HL-60 (cell line): Measurements from ENCODE around the gene TSSK3.
A peak's percentile ranks its signal among the peaks of the same experiment; 100 is the strongest.

Experiments used
- DNase-seq, 2 experiments: peaks; one replicate each; pipeline ENCODE4 v3.0.0-alpha.2; 2010 to 2020; ENCODE audit warnings: low read depth in 1 of 2, low spot score in 1 of 2
- H3K27ac ChIP-seq: fragments of 250-450 bp; sonication (Bioruptor Pico); replicated peaks from 2 replicates; pipeline ENCODE4 v1.5.1; 2020; ENCODE audit warnings: mild to moderate bottlenecking, moderate library complexity
- H3K27me3 ChIP-seq: fragments of 250-450 bp; sonication (Bioruptor Pico); 2 replicates; pipeline ENCODE4 v1.5.1; 2021; ENCODE audit warnings: mild to moderate bottlenecking, moderate library complexity; ENCODE audit not compliant: insufficient read depth, poor library complexity, severe bottlenecking
- H3K4me3 ChIP-seq: replicated peaks from 2 replicates; pipeline ENCODE4 v1.5.1; 2011; ENCODE audit warnings: mild to moderate bottlenecking, control low read depth, low read length; ENCODE audit not compliant: insufficient read depth
- GABPA ChIP-seq: IDR thresholded peaks from 2 replicates; pipeline ENCODE4 v1.6.1; 2012; ENCODE audit warnings: low read depth
- POLR2AphosphoS5 ChIP-seq: IDR thresholded peaks from 2 replicates; pipeline ENCODE4 v1.6.1; 2012; ENCODE audit warnings: low read depth
- SPI1 ChIP-seq: IDR thresholded peaks from 2 replicates; pipeline ENCODE4 v1.6.1; 2012; ENCODE audit warnings: low read depth, mild to moderate bottlenecking, borderline replicate concordance
- TF ChIP-seq, protein P1 (sequence below): IDR thresholded peaks from 2 replicates; pipeline ENCODE4 v1.6.1; 2012; ENCODE audit warnings: low read depth; ENCODE audit not compliant: insufficient replicate concordance
- TF ChIP-seq, protein P2 (sequence below): IDR thresholded peaks from one replicate; pipeline ENCODE4 v1.5.1; 2011; ENCODE audit warnings: low read length, control low read depth, inconsistent platforms; ENCODE audit not compliant: insufficient read depth

TSSK3 gene

DNA sequence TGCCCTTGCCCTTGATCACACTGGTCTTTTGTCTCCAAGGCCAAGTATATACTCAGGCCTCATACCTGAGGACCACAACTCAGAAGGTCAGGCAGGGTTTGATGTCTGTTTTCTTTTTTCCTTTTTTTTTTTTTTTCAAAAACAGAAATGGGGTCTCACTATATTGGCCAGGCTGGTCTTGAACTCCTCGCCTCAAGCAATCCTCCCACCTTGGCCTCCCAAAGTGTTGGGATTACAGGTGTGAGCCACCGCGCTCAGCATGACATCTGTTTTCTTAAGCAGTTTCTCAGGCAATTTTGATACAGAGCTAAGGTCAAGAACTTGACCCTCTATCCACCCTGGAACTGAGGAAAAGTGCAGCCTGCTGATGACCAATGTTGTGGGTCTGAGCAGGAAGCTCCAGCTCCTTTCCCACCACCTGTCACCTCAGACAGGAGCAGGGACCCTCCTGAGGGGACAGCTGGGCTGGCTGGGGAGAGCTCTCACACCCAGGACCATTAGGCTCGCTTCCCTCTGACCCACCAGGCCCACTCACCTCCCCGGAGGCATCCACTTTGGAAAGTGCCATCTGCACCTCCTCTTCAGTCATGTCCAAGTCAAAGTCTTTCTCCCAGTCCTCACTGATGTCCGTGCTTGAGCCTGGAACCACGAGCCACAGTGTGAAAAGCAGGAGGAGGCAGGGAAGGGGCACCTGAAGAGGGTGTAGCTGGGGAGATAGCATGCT, 5.7 kb downstream of the TSSK3 start:
- Histone ChIP-seq H3K27ac (no peak overlapping the region), H3K27me3 (no peaks in the 10 kb centered on the region), H3K4me3 (no peak overlapping the region)
- DNase-seq: no peak
- TF ChIP-seq GABPA (no peak), POLR2AphosphoS5 (no peak), SPI1 (no peak)
- TF ChIP-seq, protein P1, sequence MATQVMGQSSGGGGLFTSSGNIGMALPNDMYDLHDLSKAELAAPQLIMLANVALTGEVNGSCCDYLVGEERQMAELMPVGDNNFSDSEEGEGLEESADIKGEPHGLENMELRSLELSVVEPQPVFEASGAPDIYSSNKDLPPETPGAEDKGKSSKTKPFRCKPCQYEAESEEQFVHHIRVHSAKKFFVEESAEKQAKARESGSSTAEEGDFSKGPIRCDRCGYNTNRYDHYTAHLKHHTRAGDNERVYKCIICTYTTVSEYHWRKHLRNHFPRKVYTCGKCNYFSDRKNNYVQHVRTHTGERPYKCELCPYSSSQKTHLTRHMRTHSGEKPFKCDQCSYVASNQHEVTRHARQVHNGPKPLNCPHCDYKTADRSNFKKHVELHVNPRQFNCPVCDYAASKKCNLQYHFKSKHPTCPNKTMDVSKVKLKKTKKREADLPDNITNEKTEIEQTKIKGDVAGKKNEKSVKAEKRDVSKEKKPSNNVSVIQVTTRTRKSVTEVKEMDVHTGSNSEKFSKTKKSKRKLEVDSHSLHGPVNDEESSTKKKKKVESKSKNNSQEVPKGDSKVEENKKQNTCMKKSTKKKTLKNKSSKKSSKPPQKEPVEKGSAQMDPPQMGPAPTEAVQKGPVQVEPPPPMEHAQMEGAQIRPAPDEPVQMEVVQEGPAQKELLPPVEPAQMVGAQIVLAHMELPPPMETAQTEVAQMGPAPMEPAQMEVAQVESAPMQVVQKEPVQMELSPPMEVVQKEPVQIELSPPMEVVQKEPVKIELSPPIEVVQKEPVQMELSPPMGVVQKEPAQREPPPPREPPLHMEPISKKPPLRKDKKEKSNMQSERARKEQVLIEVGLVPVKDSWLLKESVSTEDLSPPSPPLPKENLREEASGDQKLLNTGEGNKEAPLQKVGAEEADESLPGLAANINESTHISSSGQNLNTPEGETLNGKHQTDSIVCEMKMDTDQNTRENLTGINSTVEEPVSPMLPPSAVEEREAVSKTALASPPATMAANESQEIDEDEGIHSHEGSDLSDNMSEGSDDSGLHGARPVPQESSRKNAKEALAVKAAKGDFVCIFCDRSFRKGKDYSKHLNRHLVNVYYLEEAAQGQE: no peak
- TF ChIP-seq, protein P2, sequence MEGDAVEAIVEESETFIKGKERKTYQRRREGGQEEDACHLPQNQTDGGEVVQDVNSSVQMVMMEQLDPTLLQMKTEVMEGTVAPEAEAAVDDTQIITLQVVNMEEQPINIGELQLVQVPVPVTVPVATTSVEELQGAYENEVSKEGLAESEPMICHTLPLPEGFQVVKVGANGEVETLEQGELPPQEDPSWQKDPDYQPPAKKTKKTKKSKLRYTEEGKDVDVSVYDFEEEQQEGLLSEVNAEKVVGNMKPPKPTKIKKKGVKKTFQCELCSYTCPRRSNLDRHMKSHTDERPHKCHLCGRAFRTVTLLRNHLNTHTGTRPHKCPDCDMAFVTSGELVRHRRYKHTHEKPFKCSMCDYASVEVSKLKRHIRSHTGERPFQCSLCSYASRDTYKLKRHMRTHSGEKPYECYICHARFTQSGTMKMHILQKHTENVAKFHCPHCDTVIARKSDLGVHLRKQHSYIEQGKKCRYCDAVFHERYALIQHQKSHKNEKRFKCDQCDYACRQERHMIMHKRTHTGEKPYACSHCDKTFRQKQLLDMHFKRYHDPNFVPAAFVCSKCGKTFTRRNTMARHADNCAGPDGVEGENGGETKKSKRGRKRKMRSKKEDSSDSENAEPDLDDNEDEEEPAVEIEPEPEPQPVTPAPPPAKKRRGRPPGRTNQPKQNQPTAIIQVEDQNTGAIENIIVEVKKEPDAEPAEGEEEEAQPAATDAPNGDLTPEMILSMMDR: no peak

DNA sequence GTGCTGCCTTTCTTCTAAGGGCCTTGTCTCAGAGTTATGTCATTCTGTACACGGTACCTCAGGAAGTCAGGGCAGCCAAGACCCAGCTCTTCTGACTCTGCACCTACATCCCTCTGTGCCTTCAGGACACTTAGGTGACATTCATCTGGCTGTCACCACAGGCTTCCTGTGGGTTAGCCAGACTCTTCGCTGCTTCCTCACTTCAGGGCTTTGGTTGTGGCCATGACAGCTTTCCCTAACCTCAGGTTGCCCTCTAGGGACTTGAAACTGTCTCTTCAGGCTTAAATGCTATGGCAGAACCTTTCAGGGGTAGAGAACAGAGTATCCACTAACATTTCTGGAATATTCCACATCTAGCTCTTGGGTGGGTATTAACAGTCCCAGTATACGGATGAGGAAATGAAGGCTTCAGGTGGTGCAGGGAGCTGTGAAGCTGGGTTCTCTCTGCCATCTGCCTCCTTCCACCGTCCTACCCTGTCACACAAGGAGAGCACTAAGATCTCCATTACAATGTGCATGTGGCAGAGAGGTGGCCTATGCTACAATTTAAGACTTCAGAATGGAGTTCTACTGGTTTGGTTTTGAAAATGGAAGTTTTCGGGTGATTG, 9.9 kb downstream of the TSSK3 start:
- H3K4me3 ChIP-seq: no peak overlapping the region
- TF ChIP-seq, protein P1: no peak
- TF ChIP-seq POLR2AphosphoS5 (peak; percentile 53; the same call in 1 of the 2 replicates), GABPA (no peak), SPI1 (peak; percentile 48; the same call in 1 of the 2 replicates)
- TF ChIP-seq, protein P2: peak; percentile 8
- no peaks in the 10 kb centered on the region for H3K27me3 ChIP-seq
- no peak overlapping the region; the same call in 1 of the 2 replicates for H3K27ac ChIP-seq
- peak; percentile 38 to 88 for DNase-seq

DNA sequence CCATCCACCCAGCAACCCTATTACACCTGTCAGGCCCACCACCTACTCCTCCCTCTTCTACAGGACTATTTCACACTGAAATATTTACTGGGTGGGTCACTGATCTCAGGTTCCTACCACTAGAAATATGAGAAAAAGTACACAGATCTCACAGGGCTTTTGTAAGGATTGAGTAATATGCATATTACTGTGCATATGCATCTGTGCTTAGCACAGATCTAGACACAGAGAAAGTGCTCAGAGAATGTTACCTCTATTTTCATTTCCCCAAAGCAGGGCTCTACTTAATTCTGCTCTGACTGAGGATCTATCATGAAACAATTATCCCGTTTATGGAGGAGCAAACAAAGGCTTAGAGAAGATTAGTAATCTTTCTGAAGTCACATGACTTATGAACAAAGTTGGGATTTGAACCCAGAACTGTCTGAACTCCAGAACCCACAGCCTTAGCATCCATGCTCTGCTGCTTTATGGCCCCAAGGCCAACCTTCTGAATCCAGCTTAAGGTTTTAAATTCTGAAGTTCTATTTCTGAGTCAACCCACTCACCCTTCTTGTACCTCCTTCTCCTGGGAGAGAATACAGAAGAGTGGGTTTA, 11.8 kb downstream of the TSSK3 start:
- Histone ChIP-seq H3K4me3 (no peak overlapping the region), H3K27me3 (no peaks in the 10 kb centered on the region), H3K27ac (no peak overlapping the region)
- no peak for DNase-seq
- TF ChIP-seq GABPA: no peak
- TF ChIP-seq SPI1: no peak
- TF ChIP-seq, protein P1: no peak
- no peak for TF ChIP-seq POLR2AphosphoS5
- TF ChIP-seq, protein P2: no peak
